H1 (cell line): ENCODE results near the gene SERTAD2. TPM values are rescaled to one million over a fixed set of nuclear protein-coding genes. Genes with fewer than 3 reads are reported as not detected.

ENCODE experiments used
- CTCF ChIA-PET: fragments of 300-600 bp; sonication (Branson Sonifier 250); formaldehyde crosslinking; loops from one replicate; lab custom pipeline; 2021; ENCODE audit not compliant: partially characterized antibody; lab: Charles Lee
- POLR2A ChIA-PET: fragments of 300-600 bp; sonication (Branson Sonifier 250); formaldehyde crosslinking; loops from one replicate; lab custom pipeline; 2021; ENCODE audit warnings: inconsistent platforms; ENCODE audit not compliant: partially characterized antibody; lab: Charles Lee
- DNase-seq, 2 experiments: peaks; one replicate each; pipeline versions ENCODE4 v3.0.0 to v3.0.0-alpha.2; 2010 to 2022; ENCODE audit warnings: low spot score in 2 of 2, low read depth in 1 of 2, mixed read lengths in 1 of 2
- FAIRE-seq: peaks from 2 replicates; lab custom pipeline; 2011; peaks lifted over from hg19 to GRCh38; lab: Jason Lieb, UNC
- H2AFZ ChIP-seq: 2 replicates; pipeline ENCODE4 v1.8.1; 2012; ENCODE audit warnings: low read length, inconsistent platforms
- H2AK5ac ChIP-seq: 2 replicates; pipeline ENCODE4 v1.6.1; 2013; ENCODE audit warnings: low read depth, low read length
- H2BK120ac ChIP-seq: replicated peaks from 2 replicates; pipeline ENCODE3; 2013; ENCODE audit warnings: low read depth, low read length, inconsistent platforms
- H2BK12ac ChIP-seq: 2 replicates; pipeline ENCODE4 v1.6.1; 2013; ENCODE audit warnings: low read depth, low read length
- H2BK15ac ChIP-seq: 2 replicates; pipeline ENCODE4 v1.6.1; 2013; ENCODE audit warnings: low read length
- H2BK20ac ChIP-seq: 2 replicates; pipeline ENCODE4 v1.6.1; 2013; ENCODE audit warnings: low read length
- H2BK5ac ChIP-seq: 2 replicates; pipeline ENCODE4 v1.6.1; 2013; ENCODE audit warnings: low read depth, low read length
- H3K14ac ChIP-seq: 2 replicates; pipeline ENCODE4 v1.6.1; 2013; ENCODE audit warnings: inconsistent platforms; ENCODE audit not compliant: insufficient read length
- H3K18ac ChIP-seq: 2 replicates; pipeline ENCODE4 v1.6.1; 2013; ENCODE audit warnings: low read length; ENCODE audit errors: extremely low read depth
- H3K23ac ChIP-seq: 2 replicates; pipeline ENCODE4 v1.6.1; 2013; ENCODE audit warnings: inconsistent platforms; ENCODE audit not compliant: insufficient read length
- H3K23me2 ChIP-seq: 2 replicates; pipeline ENCODE4 v1.6.1; 2013; ENCODE audit warnings: low read depth, low read length
- H3K27ac ChIP-seq: 2 replicates; pipeline ENCODE4 v1.6.1; 2011; ENCODE audit warnings: low read depth, low read length, inconsistent platforms
- H3K27me3 ChIP-seq, 4 experiments: replicated peaks in 1 of 4; 1 replicate in 1 of 4; 2 replicates in 3 of 4; pipeline versions ENCODE4 v1.6.1 to v1.8.1; 2011 to 2013; ENCODE audit warnings: low read length in 3 of 4, mild to moderate bottlenecking in 3 of 4, inconsistent platforms in 2 of 4, mixed read lengths in 2 of 4, moderate library complexity in 1 of 4; ENCODE audit not compliant: control insufficient read depth in 3 of 4, insufficient read depth in 3 of 4; ENCODE audit errors: extremely low read depth in 1 of 4
- H3K36me3 ChIP-seq, 4 experiments: 2 replicates each; pipeline versions ENCODE4 v1.6.1 to v1.8.1; 2011 to 2013; ENCODE audit warnings: mild to moderate bottlenecking in 4 of 4, low read length in 3 of 4, moderate library complexity in 2 of 4, control low read depth in 1 of 4, inconsistent platforms in 1 of 4; ENCODE audit not compliant: insufficient read depth in 4 of 4, control insufficient read depth in 2 of 4
- H3K4ac ChIP-seq: replicated peaks from 2 replicates; pipeline ENCODE3; 2013; ENCODE audit warnings: low read length, low read depth, mixed read lengths, inconsistent platforms; ENCODE audit not compliant: insufficient read length
- H3K4me1 ChIP-seq, 4 experiments: replicated peaks in 1 of 4; 1 replicate in 1 of 4; 2 replicates in 3 of 4; pipeline versions ENCODE4 v1.6.1 to v1.8.1; 2011 to 2013; ENCODE audit warnings: low read length in 3 of 4, inconsistent platforms in 2 of 4, mixed read lengths in 1 of 4; ENCODE audit not compliant: insufficient read depth in 4 of 4, control insufficient read depth in 3 of 4
- H3K4me2 ChIP-seq, 2 experiments: 2 replicates each; pipeline versions ENCODE4 v1.6.1 to v1.8.1; 2011 to 2013; ENCODE audit warnings: low read depth in 2 of 2, low read length in 2 of 2, control low read depth in 1 of 2, inconsistent platforms in 1 of 2, mild to moderate bottlenecking in 1 of 2; ENCODE audit not compliant: insufficient read depth in 1 of 2
- H3K4me3 ChIP-seq, 4 experiments: fragments of 200-600, 300-600 bp in 1 of 4; sonication (generic), shearing (Covaris generic), sonication (Bioruptor Twin) in 1 of 4; 2 replicates each; pipeline versions ENCODE4 v1.5.1 to v1.8.1; 2011 to 2016; ENCODE audit warnings: low read length in 4 of 4, low read depth in 3 of 4, control low read depth in 2 of 4, inconsistent platforms in 2 of 4, mild to moderate bottlenecking in 2 of 4, mixed read lengths in 1 of 4, moderate library complexity in 1 of 4; ENCODE audit not compliant: insufficient read depth in 2 of 4; ENCODE audit errors: extremely low read depth in 1 of 4
- H3K56ac ChIP-seq: replicated peaks from 2 replicates; pipeline ENCODE3; 2013; ENCODE audit warnings: low read depth, mild to moderate bottlenecking, mixed read lengths, low read length, inconsistent platforms; ENCODE audit not compliant: insufficient read length
- H3K79me1 ChIP-seq: 2 replicates; pipeline ENCODE4 v1.6.1; 2013; ENCODE audit warnings: low read depth, low read length, control low read depth
- H3K79me2 ChIP-seq, 2 experiments: 2 replicates each; pipeline versions ENCODE4 v1.6.1 to v1.8.1; 2012 to 2013; ENCODE audit warnings: low read length in 2 of 2, mild to moderate bottlenecking in 2 of 2, inconsistent platforms in 1 of 2; ENCODE audit not compliant: insufficient read depth in 2 of 2, control insufficient read depth in 1 of 2
- H3K9ac ChIP-seq, 4 experiments: replicated peaks in 1 of 4; 1 replicate in 1 of 4; 2 replicates in 3 of 4; pipeline versions ENCODE4 v1.6.1 to v1.8.1; 2011 to 2013; ENCODE audit warnings: low read depth in 3 of 4, low read length in 3 of 4, control low read depth in 2 of 4, mild to moderate bottlenecking in 2 of 4, moderate library complexity in 2 of 4, inconsistent platforms in 1 of 4; ENCODE audit errors: extremely low read depth in 1 of 4
- H3K9me3 ChIP-seq, 2 experiments: 2 replicates each; pipeline versions ENCODE4 v1.6.1 to v1.8.1; 2012 to 2013; ENCODE audit warnings: mild to moderate bottlenecking in 2 of 2, moderate library complexity in 2 of 2, control low read depth in 1 of 2, inconsistent platforms in 1 of 2, low read depth in 1 of 2, low read length in 1 of 2, mixed read lengths in 1 of 2; ENCODE audit not compliant: insufficient read depth in 2 of 2
- H4K20me1 ChIP-seq, 2 experiments: replicated peaks in 1 of 2; 2 replicates each; pipeline versions ENCODE3 to v1.8.1; 2011 to 2013; ENCODE audit warnings: inconsistent platforms in 2 of 2, low read length in 2 of 2, mild to moderate bottlenecking in 1 of 2; ENCODE audit not compliant: insufficient read depth in 2 of 2, control insufficient read depth in 1 of 2
- H4K5ac ChIP-seq: 2 replicates; pipeline ENCODE4 v1.6.1; 2013; ENCODE audit warnings: low read length, low read depth, mixed read lengths, inconsistent platforms; ENCODE audit not compliant: insufficient read length
- H4K8ac ChIP-seq: 2 replicates; pipeline ENCODE4 v1.8.0; 2013; ENCODE audit warnings: mild to moderate bottlenecking, moderate library complexity, low read length, inconsistent platforms; ENCODE audit not compliant: insufficient read depth; ENCODE audit errors: extremely low read depth
- H4K91ac ChIP-seq: replicated peaks from 2 replicates; pipeline ENCODE3; 2013; ENCODE audit warnings: low read length, mixed read lengths, inconsistent platforms; ENCODE audit not compliant: insufficient read length
- POLR2AphosphoS5 ChIP-seq: IDR thresholded peaks from 2 replicates; pipeline ENCODE4 v1.6.1; 2011; ENCODE audit warnings: low read depth, low read length
- whole genome bisulfite sequencing, 2 experiments: shearing (Covaris generic) in 1 of 2; methylation state at CpG; one replicate each; pipeline versions ENCODE4 v1.1.6 to v1.1.7; 2013 to 2015; ENCODE audit warnings: low lambda C conversion rate in 2 of 2, mixed read lengths in 2 of 2, inconsistent platforms in 1 of 2, low coverage in 1 of 2, missing lambda C conversion rate in 1 of 2; ENCODE audit not compliant: insufficient replicate concordance in 2 of 2, insufficient coverage in 1 of 2, insufficient read length in 1 of 2; ENCODE audit errors: extremely low coverage in 1 of 2, missing lambda C conversion rate in 1 of 2; 5-methylcytosine and 5-hydroxymethylcytosine counted together
- polyA plus RNA-seq, 7 experiments: library from polyadenylated mRNA; depleted of rRNA in 3 of 7; stranded (reverse) in 5 of 7; unstranded in 2 of 7; fragments of >200 nt in 5 of 7; fragments of 200-250 nt in 2 of 7; gene quantifications; 1 replicate in 5 of 7; 2 replicates in 1 of 7; 4 replicates in 1 of 7; pipeline versions ENCODE4 v1.2.1 to v1.2.3, GENCODE V29; 2011 to 2013; ENCODE audit warnings: missing spikeins in 2 of 7, mixed read lengths in 2 of 7
- total RNA-seq: library from RNA; stranded (reverse); fragmentation: NEBNext Ultra II Directional; extraction: Animal tissue kit (Norgen Biotek cat#: 25700); gene quantifications from 2 replicates; pipeline ENCODE4 v1.2.1, GENCODE V29; 2021

Gene SERTAD2
- total and polyA plus RNA-seq, 2 of the 8 experiments (the other 6 are each of a cell fraction or from before 2014, with no cell fraction given): 2.9 to 4.5 TPM

GRCh38 chr2:64657411-64657810 is 3.7 kb upstream of the SERTAD2 start:
- Histone ChIP-seq H3K9me3 (no peaks in the 10 kb centered on the region), H3K4me3 (no peak overlapping the region), H3K56ac (no peak overlapping the region), H4K20me1 (peaks cover 0 to 2% of the 10 kb centered on the region in 2 experiments), H3K79me1 (no peaks in the 10 kb centered on the region), H4K8ac (no peak overlapping the region), H3K14ac (no peak overlapping the region), H3K27me3 (peaks cover 2 to 16% (median 7%) of the 10 kb centered on the region in 4 experiments; a peak in 5 of 7 replicates), H2AK5ac (no peak overlapping the region), H4K91ac (no peak overlapping the region), H3K36me3 (no peaks in the 10 kb centered on the region), H3K4me2 (no peak overlapping the region), H3K9ac (no peak overlapping the region), H2BK120ac (no peak overlapping the region), H3K79me2 (peaks cover 0 to 1% of the 10 kb centered on the region in 2 experiments; a peak in 1 of 4 replicates), H2BK15ac (no peak overlapping the region), H3K23me2 (peaks cover 11% of the 10 kb centered on the region), H4K5ac (no peak overlapping the region), H2AFZ (no peak overlapping the region), H3K4me1 (peaks cover 0 to 6% (median 4%) of the 10 kb centered on the region in 4 experiments; a peak in 4 of 7 replicates), H3K27ac (no peak overlapping the region), H2BK12ac (no peak overlapping the region), H2BK20ac (no peak overlapping the region), H3K4ac (no peak overlapping the region), H3K23ac (no peak overlapping the region), H3K18ac (no peak overlapping the region), H2BK5ac (no peak overlapping the region)
- ChIA-PET POLR2A (no interaction called here), CTCF (interaction anchor here (0.5 to 2.1 kb wide), 3 partner anchors 9 to 382 kb away, joined by 3 to 9 read pairs (median 6); no protein-coding TSS in a partner anchor)
- no peak for FAIRE-seq
- no peak for DNase-seq
- no peak for TF ChIP-seq POLR2AphosphoS5
- 92% methylated on average over 2 of the region's 2 CpGs; no CpG with 5 or more reads in 1 of the 2 experiments for WGBS, 2 experiments
